NT2/D1 (cell line): ENCODE results near the gene FZR1.

ENCODE experiments used
- SUZ12 ChIP-seq: IDR thresholded peaks from 2 replicates; pipeline ENCODE4 v1.6.1; 2011; ENCODE audit not compliant: insufficient read length, insufficient read depth; ENCODE audit errors: extremely low read depth
- YY1 ChIP-seq: IDR thresholded peaks from 2 replicates; pipeline ENCODE4 v1.6.1; 2011; ENCODE audit not compliant: insufficient read length, insufficient read depth
- ZNF274 ChIP-seq: IDR thresholded peaks from 2 replicates; pipeline ENCODE4 v1.6.1; 2011; ENCODE audit warnings: mild to moderate bottlenecking, low read depth, low read length

DNA sequence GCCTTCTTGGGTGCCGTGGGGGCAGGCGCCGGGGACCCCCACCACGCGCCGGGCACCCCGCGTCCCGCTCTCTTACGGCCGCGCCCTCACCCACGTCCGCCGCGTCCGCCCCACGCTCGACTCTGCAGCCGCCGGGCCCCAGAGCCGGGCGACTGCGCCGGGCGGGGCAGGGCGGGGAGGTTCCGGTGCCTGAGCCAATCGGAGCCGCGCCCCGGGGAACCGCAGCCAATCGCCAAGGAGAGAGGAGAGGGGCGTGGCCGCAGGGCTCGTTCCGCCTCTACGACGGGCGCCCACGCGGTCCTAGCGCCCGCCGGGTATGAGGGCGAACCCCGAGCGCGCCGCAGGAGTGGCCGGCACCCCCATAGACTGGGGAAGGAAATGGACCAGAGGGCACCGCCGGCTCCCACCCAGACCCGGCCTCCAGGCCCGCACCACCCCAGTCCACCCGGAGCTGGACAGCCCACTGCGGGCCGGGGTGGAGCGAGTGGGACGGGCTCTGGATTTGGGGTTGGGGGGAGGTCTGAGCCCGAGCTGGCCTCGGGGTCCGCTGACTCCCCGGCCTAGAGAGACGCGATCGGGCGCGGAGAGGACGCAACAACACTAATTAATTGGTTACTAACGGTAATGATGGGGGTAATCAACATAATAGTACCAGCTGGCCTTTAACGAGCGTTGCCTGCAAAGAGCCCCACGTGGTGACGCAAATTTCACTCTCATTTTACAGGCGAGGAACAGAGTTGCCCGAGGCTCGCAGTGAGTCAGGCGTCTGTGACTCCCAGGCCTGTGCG is 51.5 kb downstream of the FZR1 start, which contains the start of gene MFSD12:
- TF ChIP-seq ZNF274 (no peak), YY1 (no peak), SUZ12 (no peak)
